ENCODE results near the gene ZBTB37.
"Not testable (repeated sequence)": the region's sequence is repeated elsewhere in the genome, so short reads cannot be mapped to it uniquely, and the experiment has no call there.

Gene ZBTB37

GRCh38 chr1:173930541-173930940 is 62.4 kb downstream of the ZBTB37 start:
- not testable (repeated sequence) for H2BK12ac ChIP-seq (ENCODE audit: low read length); H3K9ac ChIP-seq (ENCODE audit: low read depth, low read length, poor library complexity); H3K18ac ChIP-seq (ENCODE audit: low read length); H3K4me1 ChIP-seq (ENCODE audit: control insufficient read depth in 2 of 2, insufficient read depth in 1 of 2, low read depth in 1 of 2, low read length in 2 of 2); H3K27ac ChIP-seq (replicated peaks; ENCODE audit: low read length); H2BK5ac ChIP-seq (ENCODE audit: low read length); H2AFZ ChIP-seq (ENCODE audit: low read length); H4K8ac ChIP-seq (ENCODE audit: low read depth, low read length); H3K79me1 ChIP-seq (ENCODE audit: low read depth, low read length); H3K4ac ChIP-seq (ENCODE audit: low read length); H3K23ac ChIP-seq (ENCODE audit: low read depth, low read length, poor library complexity); H2BK15ac ChIP-seq (ENCODE audit: low read length); H3K14ac ChIP-seq (ENCODE audit: low read length); H3K4me3 ChIP-seq (ENCODE audit: low read length in 2 of 2); H4K91ac ChIP-seq (ENCODE audit: low read depth, low read length, poor library complexity); H3K27me3 ChIP-seq (ENCODE audit: control insufficient read depth in 3 of 3, insufficient read depth in 3 of 3, low read depth in 1 of 3, low read length in 3 of 3); DNase-seq (ENCODE audit: low spot score); H3K9me3 ChIP-seq (replicated peaks in 1 of 2; ENCODE audit: control insufficient read depth in 2 of 2, insufficient read depth in 1 of 2, low read depth in 1 of 2, low read length in 2 of 2); H2BK120ac ChIP-seq (ENCODE audit: low read depth, low read length); H2AK5ac ChIP-seq (ENCODE audit: low read depth, low read length); H3K4me2 ChIP-seq (ENCODE audit: insufficient read depth, low read length, poor library complexity, severe bottlenecking)
- no CpG with 5 or more reads among the region's 5 CpGs for WGBS, 2 donors (ENCODE audit: extremely low coverage in 2 of 2, insufficient read length in 2 of 2, insufficient replicate concordance in 1 of 2)
- peaks cover 0 to 53% of the 10 kb centered on the region in 2 donors for H3K36me3 ChIP-seq (replicated peaks in 1 of 2; ENCODE audit: control insufficient read depth in 2 of 2, insufficient read depth in 2 of 2, low read length in 2 of 2)

DNA sequence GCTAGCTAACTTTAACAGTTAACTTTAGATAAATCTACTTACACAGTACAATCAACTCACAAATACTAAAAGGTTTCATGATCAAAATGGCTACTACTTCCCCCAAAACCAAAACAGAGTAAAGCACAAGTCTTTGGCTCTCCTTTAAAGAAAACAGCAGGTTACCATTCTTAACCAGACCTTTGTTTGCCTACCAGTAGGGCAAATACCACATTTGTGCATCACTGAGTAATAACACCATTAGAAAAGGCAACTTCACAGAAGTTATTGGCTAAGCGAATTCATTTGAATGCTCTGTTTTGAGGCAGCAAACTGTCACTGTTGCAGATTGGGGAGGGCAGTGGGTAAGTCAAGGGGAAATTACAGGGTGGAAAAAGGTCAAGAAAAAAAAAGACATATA is 66.3 kb downstream of the ZBTB37 start:
- H2AFZ ChIP-seq (ENCODE audit: low read length) = no peak overlapping the region
- no peaks in the 10 kb centered on the region for H3K27me3 ChIP-seq (ENCODE audit: control insufficient read depth in 3 of 3, insufficient read depth in 3 of 3, low read depth in 1 of 3, low read length in 3 of 3)
- H2BK5ac ChIP-seq (ENCODE audit: low read length) = no peak overlapping the region
- H2BK15ac ChIP-seq (ENCODE audit: low read length) = no peak overlapping the region
- WGBS, 2 donors (ENCODE audit: extremely low coverage in 2 of 2, insufficient read length in 2 of 2, insufficient replicate concordance in 1 of 2) = no CpG with 5 or more reads among the region's 1 CpG
- H3K4me2 ChIP-seq (ENCODE audit: insufficient read depth, low read length, poor library complexity, severe bottlenecking) = no peak overlapping the region
- no peak overlapping the region for H4K8ac ChIP-seq (ENCODE audit: low read depth, low read length)
- no peak overlapping the region for H3K9ac ChIP-seq (ENCODE audit: low read depth, low read length, poor library complexity)
- no peak overlapping the region for H3K14ac ChIP-seq (ENCODE audit: low read length)
- no peak overlapping the region for H4K91ac ChIP-seq (ENCODE audit: low read depth, low read length, poor library complexity)
- H3K4me3 ChIP-seq (ENCODE audit: low read length in 2 of 2) = no peak overlapping the region
- no peak overlapping the region for H3K27ac ChIP-seq (replicated peaks; ENCODE audit: low read length)
- H2BK12ac ChIP-seq (ENCODE audit: low read length) = no peak overlapping the region
- H3K79me1 ChIP-seq (ENCODE audit: low read depth, low read length) = no peaks in the 10 kb centered on the region
- no peak for DNase-seq (ENCODE audit: low spot score)
- no peak overlapping the region for H2BK120ac ChIP-seq (ENCODE audit: low read depth, low read length)
- H3K36me3 ChIP-seq (replicated peaks in 1 of 2; ENCODE audit: control insufficient read depth in 2 of 2, insufficient read depth in 2 of 2, low read length in 2 of 2) = peaks cover 5 to 90% of the 10 kb centered on the region in 2 donors
- no peak overlapping the region for H2AK5ac ChIP-seq (ENCODE audit: low read depth, low read length)
- no peak overlapping the region for H3K4ac ChIP-seq (ENCODE audit: low read length)
- H3K23ac ChIP-seq (ENCODE audit: low read depth, low read length, poor library complexity) = no peak overlapping the region
- peaks cover 0 to 3% of the 10 kb centered on the region in 2 donors for H3K4me1 ChIP-seq (ENCODE audit: control insufficient read depth in 2 of 2, insufficient read depth in 1 of 2, low read depth in 1 of 2, low read length in 2 of 2)
- no peak overlapping the region for H3K18ac ChIP-seq (ENCODE audit: low read length)
- H3K9me3 ChIP-seq (replicated peaks in 1 of 2; ENCODE audit: control insufficient read depth in 2 of 2, insufficient read depth in 1 of 2, low read depth in 1 of 2, low read length in 2 of 2) = no peaks in the 10 kb centered on the region

- H3K4me1 ChIP-seq (ENCODE audit: control insufficient read depth in 2 of 2, insufficient read depth in 1 of 2, low read depth in 1 of 2, low read length in 2 of 2) = peaks cover 0 to 3% of the 10 kb centered on the region in 2 donors
- no peak for DNase-seq (ENCODE audit: low spot score)
- H2BK120ac ChIP-seq (ENCODE audit: low read depth, low read length) = no peak overlapping the region
- H3K27me3 ChIP-seq (ENCODE audit: control insufficient read depth in 3 of 3, insufficient read depth in 3 of 3, low read depth in 1 of 3, low read length in 3 of 3) = no peaks in the 10 kb centered on the region
- H3K27ac ChIP-seq (replicated peaks; ENCODE audit: low read length) = no peak overlapping the region
- H3K36me3 ChIP-seq (replicated peaks in 1 of 2; ENCODE audit: control insufficient read depth in 2 of 2, insufficient read depth in 2 of 2, low read length in 2 of 2) = peaks cover 5 to 96% of the 10 kb centered on the region in 2 donors
- no peak overlapping the region for H3K4me3 ChIP-seq (ENCODE audit: low read length in 2 of 2)
- no peaks in the 10 kb centered on the region for H3K79me1 ChIP-seq (ENCODE audit: low read depth, low read length)
- no CpG with 5 or more reads among the region's 2 CpGs for WGBS, 2 donors (ENCODE audit: extremely low coverage in 2 of 2, insufficient read length in 2 of 2, insufficient replicate concordance in 1 of 2)
- no peak overlapping the region for H3K23ac ChIP-seq (ENCODE audit: low read depth, low read length, poor library complexity)
- no peak overlapping the region for H3K18ac ChIP-seq (ENCODE audit: low read length)
- H3K14ac ChIP-seq (ENCODE audit: low read length) = no peak overlapping the region
- H2AK5ac ChIP-seq (ENCODE audit: low read depth, low read length) = no peak overlapping the region
- no peak overlapping the region for H2AFZ ChIP-seq (ENCODE audit: low read length)
- no peak overlapping the region for H2BK15ac ChIP-seq (ENCODE audit: low read length)
- H4K91ac ChIP-seq (ENCODE audit: low read depth, low read length, poor library complexity) = no peak overlapping the region
- no peak overlapping the region for H3K4me2 ChIP-seq (ENCODE audit: insufficient read depth, low read length, poor library complexity, severe bottlenecking)
- H3K9ac ChIP-seq (ENCODE audit: low read depth, low read length, poor library complexity) = no peak overlapping the region
- H4K8ac ChIP-seq (ENCODE audit: low read depth, low read length) = no peak overlapping the region
- H3K9me3 ChIP-seq (replicated peaks in 1 of 2; ENCODE audit: control insufficient read depth in 2 of 2, insufficient read depth in 1 of 2, low read depth in 1 of 2, low read length in 2 of 2) = no peaks in the 10 kb centered on the region
- H2BK5ac ChIP-seq (ENCODE audit: low read length) = no peak overlapping the region
- no peak overlapping the region for H2BK12ac ChIP-seq (ENCODE audit: low read length)
- no peak overlapping the region for H3K4ac ChIP-seq (ENCODE audit: low read length)
Measured at GRCh38 chr1:173937062-173937461, 68.9 kb downstream of the ZBTB37 start.

GRCh38 chr1:173946380-173946921 is 78.3 kb downstream of the ZBTB37 start:
- H2BK15ac ChIP-seq (ENCODE audit: low read length) = no peak overlapping the region
- no peak overlapping the region for H4K8ac ChIP-seq (ENCODE audit: low read depth, low read length)
- H3K4me3 ChIP-seq (ENCODE audit: low read length in 2 of 2) = no peak overlapping the region
- H3K23ac ChIP-seq (ENCODE audit: low read depth, low read length, poor library complexity) = no peak overlapping the region
- H3K4me1 ChIP-seq (ENCODE audit: control insufficient read depth in 2 of 2, insufficient read depth in 1 of 2, low read depth in 1 of 2, low read length in 2 of 2) = no peaks in the 10 kb centered on the region
- H3K27ac ChIP-seq (replicated peaks; ENCODE audit: low read length) = no peak overlapping the region
- peaks cover 0 to 3% of the 10 kb centered on the region in 2 donors for H3K9me3 ChIP-seq (replicated peaks in 1 of 2; ENCODE audit: control insufficient read depth in 2 of 2, insufficient read depth in 1 of 2, low read depth in 1 of 2, low read length in 2 of 2)
- no peak overlapping the region for H2BK12ac ChIP-seq (ENCODE audit: low read length)
- H3K18ac ChIP-seq (ENCODE audit: low read length) = no peak overlapping the region
- H4K91ac ChIP-seq (ENCODE audit: low read depth, low read length, poor library complexity) = no peak overlapping the region
- H2BK5ac ChIP-seq (ENCODE audit: low read length) = no peak overlapping the region
- WGBS, 2 donors (ENCODE audit: extremely low coverage in 2 of 2, insufficient read length in 2 of 2, insufficient replicate concordance in 1 of 2) = no CpG with 5 or more reads among the region's 4 CpGs
- peaks cover 20 to 99% of the 10 kb centered on the region in 2 donors for H3K36me3 ChIP-seq (replicated peaks in 1 of 2; ENCODE audit: control insufficient read depth in 2 of 2, insufficient read depth in 2 of 2, low read length in 2 of 2)
- H3K79me1 ChIP-seq (ENCODE audit: low read depth, low read length) = peaks cover 2% of the 10 kb centered on the region
- H2AK5ac ChIP-seq (ENCODE audit: low read depth, low read length) = no peak overlapping the region
- no peak overlapping the region for H3K14ac ChIP-seq (ENCODE audit: low read length)
- no peak overlapping the region for H3K4me2 ChIP-seq (ENCODE audit: insufficient read depth, low read length, poor library complexity, severe bottlenecking)
- no peaks in the 10 kb centered on the region for H3K27me3 ChIP-seq (ENCODE audit: control insufficient read depth in 3 of 3, insufficient read depth in 3 of 3, low read depth in 1 of 3, low read length in 3 of 3)
- DNase-seq (ENCODE audit: low spot score) = no peak
- no peak overlapping the region for H3K9ac ChIP-seq (ENCODE audit: low read depth, low read length, poor library complexity)
- no peak overlapping the region for H3K4ac ChIP-seq (ENCODE audit: low read length)
- H2AFZ ChIP-seq (ENCODE audit: low read length) = no peak overlapping the region
- no peak overlapping the region for H2BK120ac ChIP-seq (ENCODE audit: low read depth, low read length)
